ENCODE results near the gene ABR. TPM values are rescaled to one million over a fixed set of nuclear protein-coding genes. Genes with fewer than 3 reads are reported as not detected.
"Not testable (repeated sequence)": the region's sequence is repeated elsewhere in the genome, so short reads cannot be mapped to it uniquely, and the experiment has no call there.

ABR gene
- total and polyA plus RNA-seq, 4 donors: 59.7 to 223 (median 142) TPM

- H3K27me3 ChIP-seq (ENCODE audit: control insufficient read depth, insufficient read depth, low read length): no peaks in the 10 kb centered on the region
- no peak overlapping the region for H3K4me3 ChIP-seq (ENCODE audit: low read depth, low read length)
- no peaks in the 10 kb centered on the region for H3K9me3 ChIP-seq (ENCODE audit: control insufficient read depth, insufficient read depth, low read length)
- H3K27ac ChIP-seq (ENCODE audit: low read depth, low read length): no peak overlapping the region
- H3K36me3 ChIP-seq (ENCODE audit: control insufficient read depth, insufficient read depth, low read length): peaks cover 87% of the 10 kb centered on the region
- peaks cover 64% of the 10 kb centered on the region for H3K4me1 ChIP-seq (ENCODE audit: control insufficient read depth, insufficient read depth, low read length)
- WGBS (ENCODE audit: insufficient coverage): 80% methylated on average over 3 of the region's 6 CpGs
- no peak for DNase-seq (ENCODE audit: low read depth in 4 of 6, low spot score in 6 of 6)
Measured at GRCh38 chr17:1076982-1077302, 102.8 kb downstream of the ABR start.

DNA sequence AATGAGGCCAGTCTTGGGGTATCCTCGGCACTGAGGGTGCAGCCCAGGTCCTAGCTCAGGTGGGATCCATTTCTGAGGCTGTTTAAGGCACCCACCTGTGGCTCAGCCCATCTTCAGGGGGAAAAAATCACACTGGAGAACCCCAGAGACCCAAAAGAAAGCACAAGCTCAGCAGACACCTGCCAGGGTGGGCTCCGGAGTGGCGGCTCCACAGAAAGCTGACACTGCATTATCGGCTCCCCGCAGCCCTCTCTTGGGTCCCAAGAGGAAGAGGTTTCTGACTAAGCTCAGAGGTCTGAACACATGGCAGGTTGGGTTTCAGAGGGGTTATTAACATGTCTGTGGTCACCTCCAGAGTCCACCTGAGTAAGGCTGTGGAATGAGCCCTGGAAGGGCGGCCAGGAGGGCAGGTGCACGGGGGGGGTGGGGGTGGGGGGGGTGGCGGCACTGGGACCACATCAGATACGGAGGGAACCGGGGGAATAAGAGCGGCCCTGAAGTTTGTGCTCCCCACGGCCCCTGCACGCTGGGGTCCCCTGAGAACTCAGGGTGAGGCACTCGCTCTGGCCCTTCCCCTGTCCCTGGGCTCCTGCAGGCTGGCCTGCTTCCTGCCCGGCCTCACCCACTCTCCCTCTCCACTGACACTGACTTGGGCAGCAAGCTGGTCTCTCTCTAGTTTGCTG is 103.3 kb downstream of the ABR start:
- H3K4me3 ChIP-seq (ENCODE audit: low read depth, low read length): no peak overlapping the region
- no peaks in the 10 kb centered on the region for H3K9me3 ChIP-seq (ENCODE audit: control insufficient read depth, insufficient read depth, low read length)
- WGBS (ENCODE audit: insufficient coverage): 78% methylated on average over 10 of the region's 15 CpGs
- peaks cover 64% of the 10 kb centered on the region for H3K4me1 ChIP-seq (ENCODE audit: control insufficient read depth, insufficient read depth, low read length)
- no peak for DNase-seq (ENCODE audit: low read depth in 4 of 6, low spot score in 6 of 6)
- H3K27ac ChIP-seq (ENCODE audit: low read depth, low read length): no peak overlapping the region
- H3K27me3 ChIP-seq (ENCODE audit: control insufficient read depth, insufficient read depth, low read length): no peaks in the 10 kb centered on the region
- peaks cover 87% of the 10 kb centered on the region for H3K36me3 ChIP-seq (ENCODE audit: control insufficient read depth, insufficient read depth, low read length)

- no peak overlapping the region for H3K4me3 ChIP-seq (ENCODE audit: low read depth, low read length)
- peak in 2 of 6 donors; percentile 52 to 70 for DNase-seq (ENCODE audit: low read depth in 4 of 6, low spot score in 6 of 6)
- H3K27ac ChIP-seq (ENCODE audit: low read depth, low read length): no peak overlapping the region
- no peaks in the 10 kb centered on the region for H3K27me3 ChIP-seq (ENCODE audit: control insufficient read depth, insufficient read depth, low read length)
- no peaks in the 10 kb centered on the region for H3K9me3 ChIP-seq (ENCODE audit: control insufficient read depth, insufficient read depth, low read length)
- H3K4me1 ChIP-seq (ENCODE audit: control insufficient read depth, insufficient read depth, low read length): peaks cover 54% of the 10 kb centered on the region
- WGBS (ENCODE audit: insufficient coverage): 65% methylated on average over 12 of the region's 20 CpGs
- H3K36me3 ChIP-seq (ENCODE audit: control insufficient read depth, insufficient read depth, low read length): peaks cover 88% of the 10 kb centered on the region
Measured at GRCh38 chr17:1074886-1075605, 104.7 kb downstream of the ABR start.

DNA sequence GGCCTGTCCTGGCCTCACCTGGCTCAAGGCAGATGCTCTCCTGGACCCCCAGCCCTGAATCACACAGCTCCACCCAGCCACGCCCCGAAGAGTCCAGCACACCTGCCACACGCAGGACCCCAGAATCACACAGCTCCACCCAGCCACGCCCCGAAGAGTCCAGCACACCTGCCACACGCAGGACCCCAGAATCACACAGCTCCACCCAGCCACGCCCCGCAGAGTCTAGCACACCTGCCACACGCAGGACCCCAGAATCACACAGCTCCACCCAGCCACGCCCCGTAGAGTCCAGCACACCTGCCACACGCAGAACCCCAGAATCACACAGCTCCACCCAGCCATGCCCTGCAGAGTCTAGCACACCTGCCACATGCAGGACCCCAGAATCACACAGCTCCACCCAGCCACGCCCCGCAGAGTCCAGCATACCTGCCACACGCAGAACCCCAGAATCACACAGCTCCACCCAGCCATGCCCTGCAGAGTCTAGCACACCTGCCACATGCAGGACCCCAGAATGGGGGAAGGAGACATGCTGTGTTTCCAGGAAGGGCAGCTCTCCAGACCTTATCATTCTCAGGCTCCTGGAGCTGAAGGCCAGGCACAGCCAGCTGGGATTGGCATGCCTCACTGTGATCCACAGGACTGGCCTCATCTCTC is 105.7 kb downstream of the ABR start:
- not testable (repeated sequence) for DNase-seq (ENCODE audit: low read depth in 4 of 6, low spot score in 6 of 6); H3K4me3 ChIP-seq (ENCODE audit: low read depth, low read length); H3K9me3 ChIP-seq (ENCODE audit: control insufficient read depth, insufficient read depth, low read length); H3K27ac ChIP-seq (ENCODE audit: low read depth, low read length); H3K27me3 ChIP-seq (ENCODE audit: control insufficient read depth, insufficient read depth, low read length)
- H3K4me1 ChIP-seq (ENCODE audit: control insufficient read depth, insufficient read depth, low read length): peaks cover 46% of the 10 kb centered on the region
- H3K36me3 ChIP-seq (ENCODE audit: control insufficient read depth, insufficient read depth, low read length): peaks cover 91% of the 10 kb centered on the region
- WGBS (ENCODE audit: insufficient coverage): 95% methylated on average over 15 of the region's 15 CpGs

DNA sequence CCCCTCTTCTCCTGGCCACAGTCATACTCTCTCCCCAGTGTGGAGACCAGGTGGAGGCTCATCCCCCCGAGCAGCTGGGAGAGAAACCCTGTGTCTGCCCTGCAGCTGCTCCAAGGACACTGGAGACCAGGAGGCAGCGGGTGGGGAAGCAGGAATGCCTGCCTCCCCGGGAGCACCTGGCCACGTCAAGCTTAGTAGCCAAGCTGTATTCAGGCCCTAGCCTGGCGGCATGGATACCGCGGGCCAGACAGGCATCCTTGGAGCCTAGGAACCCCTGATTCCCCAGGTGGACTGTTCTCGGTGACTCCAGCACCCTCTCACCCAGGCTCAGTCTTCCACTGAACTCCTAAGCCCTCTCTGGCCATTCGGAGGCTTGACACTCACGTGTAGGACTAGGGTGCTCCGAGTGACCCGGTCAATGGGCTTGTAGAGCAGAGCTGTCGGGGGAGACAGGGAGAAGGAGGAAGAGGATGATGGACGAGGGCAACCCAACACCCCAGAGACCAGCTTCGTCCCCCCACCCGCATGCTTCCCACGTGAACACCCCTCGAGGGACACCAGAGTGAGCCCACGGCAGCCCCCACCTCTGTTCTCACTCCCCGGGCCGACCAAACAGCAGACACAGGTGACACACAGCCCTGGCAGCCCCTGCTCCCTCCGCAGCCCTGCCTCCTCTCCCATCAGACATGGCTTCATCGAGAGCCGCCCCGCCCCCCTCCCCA is 106.4 kb downstream of the ABR start:
- DNase-seq (ENCODE audit: low read depth in 4 of 6, low spot score in 6 of 6): no peak
- Histone ChIP-seq H3K36me3 (ENCODE audit: control insufficient read depth, insufficient read depth, low read length) (peaks cover 90% of the 10 kb centered on the region), H3K4me3 (ENCODE audit: low read depth, low read length) (no peak overlapping the region), H3K27me3 (ENCODE audit: control insufficient read depth, insufficient read depth, low read length) (no peaks in the 10 kb centered on the region), H3K9me3 (ENCODE audit: control insufficient read depth, insufficient read depth, low read length) (no peaks in the 10 kb centered on the region), H3K4me1 (ENCODE audit: control insufficient read depth, insufficient read depth, low read length) (peaks cover 41% of the 10 kb centered on the region), H3K27ac (ENCODE audit: low read depth, low read length) (no peak overlapping the region)
- 85% methylated on average over 19 of the region's 25 CpGs for WGBS (ENCODE audit: insufficient coverage)

DNA sequence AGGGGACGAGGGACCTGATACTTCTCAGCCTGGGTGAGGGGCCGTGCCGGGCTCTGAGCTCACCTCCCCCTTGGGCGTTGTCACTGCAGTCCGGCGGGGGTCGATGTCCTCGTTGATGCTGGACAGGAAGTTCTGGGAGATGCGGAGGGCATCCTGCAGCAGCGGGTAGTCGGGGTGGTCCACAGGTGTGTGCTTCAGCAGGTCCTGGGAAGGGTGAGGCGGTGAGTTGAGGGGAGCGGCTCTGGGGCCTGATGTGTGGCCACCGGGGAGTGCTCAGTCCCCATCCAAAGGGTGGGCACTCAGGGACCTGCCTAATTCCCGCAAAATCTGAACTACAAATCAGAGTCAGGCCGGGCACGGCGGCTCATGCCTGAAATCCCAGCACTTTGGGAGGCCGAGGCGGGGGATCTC is 107.2 kb downstream of the ABR start:
- 92% methylated on average over 18 of the region's 20 CpGs for WGBS (ENCODE audit: insufficient coverage)
- no peaks in the 10 kb centered on the region for H3K27me3 ChIP-seq (ENCODE audit: control insufficient read depth, insufficient read depth, low read length)
- H3K9me3 ChIP-seq (ENCODE audit: control insufficient read depth, insufficient read depth, low read length): no peaks in the 10 kb centered on the region
- peaks cover 90% of the 10 kb centered on the region for H3K36me3 ChIP-seq (ENCODE audit: control insufficient read depth, insufficient read depth, low read length)
- H3K27ac ChIP-seq (ENCODE audit: low read depth, low read length): no peak overlapping the region
- H3K4me3 ChIP-seq (ENCODE audit: low read depth, low read length): no peak overlapping the region
- H3K4me1 ChIP-seq (ENCODE audit: control insufficient read depth, insufficient read depth, low read length): peaks cover 35% of the 10 kb centered on the region
- no peak for DNase-seq (ENCODE audit: low read depth in 4 of 6, low spot score in 6 of 6)

DNA sequence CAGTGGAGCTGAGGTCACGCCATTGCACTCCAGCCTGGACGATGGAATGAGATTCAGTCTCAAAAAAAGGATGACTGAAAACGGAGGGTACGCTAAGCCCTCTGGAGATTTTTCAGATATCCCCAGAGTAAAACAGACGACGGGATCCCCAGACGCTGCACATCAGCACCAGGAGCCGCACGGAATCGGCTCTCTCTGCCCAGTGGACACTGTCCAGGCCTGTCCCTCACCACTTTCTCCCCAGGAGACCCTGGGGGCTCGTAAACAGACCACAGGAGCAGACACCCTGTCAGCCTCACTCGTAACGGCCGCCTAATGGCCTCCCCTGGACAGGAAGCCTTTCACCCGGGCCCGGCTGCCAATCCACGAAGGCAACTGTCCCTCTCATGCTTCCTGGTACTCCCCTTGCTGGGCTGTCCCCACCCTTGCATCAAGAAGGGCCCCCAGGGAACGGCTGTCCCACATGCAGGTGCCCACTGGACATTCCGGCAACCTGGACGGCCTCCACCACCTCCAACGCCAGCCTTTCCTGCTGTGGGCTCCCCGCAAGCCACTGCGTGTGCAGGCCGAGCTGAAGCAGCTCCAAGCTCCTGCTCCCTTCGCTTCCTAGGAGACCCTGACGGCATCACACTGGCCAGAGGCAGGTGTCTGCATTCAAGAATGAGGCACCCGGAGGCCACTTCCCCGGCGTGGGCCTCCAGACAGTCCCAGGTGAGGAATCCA is 108.5 kb downstream of the ABR start:
- H3K27me3 ChIP-seq (ENCODE audit: control insufficient read depth, insufficient read depth, low read length): no peaks in the 10 kb centered on the region
- WGBS (ENCODE audit: insufficient coverage): 91% methylated on average over 29 of the region's 29 CpGs
- H3K4me3 ChIP-seq (ENCODE audit: low read depth, low read length): no peak overlapping the region
- peaks cover 24% of the 10 kb centered on the region for H3K4me1 ChIP-seq (ENCODE audit: control insufficient read depth, insufficient read depth, low read length)
- DNase-seq (ENCODE audit: low read depth in 4 of 6, low spot score in 6 of 6): no peak
- no peaks in the 10 kb centered on the region for H3K9me3 ChIP-seq (ENCODE audit: control insufficient read depth, insufficient read depth, low read length)
- no peak overlapping the region for H3K27ac ChIP-seq (ENCODE audit: low read depth, low read length)
- peaks cover 92% of the 10 kb centered on the region for H3K36me3 ChIP-seq (ENCODE audit: control insufficient read depth, insufficient read depth, low read length)

DNA sequence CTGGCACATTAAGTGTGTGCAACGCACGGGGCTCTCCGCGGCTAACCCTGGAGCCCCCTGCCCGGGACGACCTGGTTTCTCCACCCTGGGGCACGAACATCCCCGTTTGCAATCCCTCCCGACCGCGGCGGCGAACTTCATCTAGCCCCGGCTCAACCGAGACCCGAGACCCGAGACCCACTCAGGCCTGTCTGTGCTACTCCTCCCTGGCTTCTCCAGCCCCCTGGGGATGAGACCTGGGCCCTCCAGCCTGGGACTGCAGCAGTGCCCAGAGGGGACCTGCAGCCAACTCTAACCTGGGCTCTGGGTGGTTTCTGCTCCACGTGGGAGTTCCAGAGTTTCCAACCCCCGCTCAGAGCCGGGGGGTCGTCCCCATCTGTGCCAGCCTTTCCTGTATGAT is 109.4 kb downstream of the ABR start:
- H3K9me3 ChIP-seq (ENCODE audit: control insufficient read depth, insufficient read depth, low read length): no peaks in the 10 kb centered on the region
- no peaks in the 10 kb centered on the region for H3K27me3 ChIP-seq (ENCODE audit: control insufficient read depth, insufficient read depth, low read length)
- peaks cover 20% of the 10 kb centered on the region for H3K4me1 ChIP-seq (ENCODE audit: control insufficient read depth, insufficient read depth, low read length)
- H3K4me3 ChIP-seq (ENCODE audit: low read depth, low read length): no peak overlapping the region
- WGBS (ENCODE audit: insufficient coverage): 92% methylated on average over 21 of the region's 21 CpGs
- no peak for DNase-seq (ENCODE audit: low read depth in 4 of 6, low spot score in 6 of 6)
- H3K27ac ChIP-seq (ENCODE audit: low read depth, low read length): no peak overlapping the region
- H3K36me3 ChIP-seq (ENCODE audit: control insufficient read depth, insufficient read depth, low read length): peaks cover 94% of the 10 kb centered on the region

DNA sequence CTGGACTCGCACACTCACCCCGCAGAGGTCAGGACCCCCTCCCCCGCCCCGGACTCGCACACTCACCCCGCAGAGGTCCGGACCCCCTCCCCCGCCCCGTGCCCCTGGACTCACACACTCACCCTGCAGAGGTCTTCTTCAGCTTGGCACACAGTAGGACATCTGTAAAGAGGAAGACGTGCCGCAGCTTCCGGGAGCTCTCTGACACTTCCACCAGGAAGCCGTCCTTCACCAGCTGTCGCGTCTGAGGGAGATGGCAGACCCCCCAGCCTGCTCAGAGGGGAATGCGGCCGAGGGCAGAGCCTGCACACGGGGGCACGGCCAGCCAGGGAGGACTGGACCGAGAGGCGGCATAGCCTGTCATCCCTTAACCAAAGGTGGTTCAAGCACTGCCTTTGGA is 109.9 kb downstream of the ABR start:
- H3K27ac ChIP-seq (ENCODE audit: low read depth, low read length): no peak overlapping the region
- H3K36me3 ChIP-seq (ENCODE audit: control insufficient read depth, insufficient read depth, low read length): peaks cover 89% of the 10 kb centered on the region
- no peak for DNase-seq (ENCODE audit: low read depth in 4 of 6, low spot score in 6 of 6)
- no peak overlapping the region for H3K4me3 ChIP-seq (ENCODE audit: low read depth, low read length)
- WGBS (ENCODE audit: insufficient coverage): 92% methylated on average over 12 of the region's 21 CpGs
- no peaks in the 10 kb centered on the region for H3K9me3 ChIP-seq (ENCODE audit: control insufficient read depth, insufficient read depth, low read length)
- H3K4me1 ChIP-seq (ENCODE audit: control insufficient read depth, insufficient read depth, low read length): peaks cover 14% of the 10 kb centered on the region
- no peaks in the 10 kb centered on the region for H3K27me3 ChIP-seq (ENCODE audit: control insufficient read depth, insufficient read depth, low read length)

Data from spinal cord (tissue), 10 donors.